GM10248 (cell line): ENCODE measurements around the gene LSM3.

Source experiments
- CTCF ChIA-PET: fragments of 300-600 bp; sonication (Branson Sonifier 250); formaldehyde crosslinking; extraction: SDS; loops from one replicate; lab custom pipeline; 2021; ENCODE audit warnings: antibody characterized with exemption; lab: Yijun Ruan, JAX
- POLR2A ChIA-PET: fragments of 350-650 bp; sonication (Branson Sonifier 250); formaldehyde crosslinking; extraction: SDS; loops from one replicate; lab custom pipeline; 2020; ENCODE audit warnings: antibody characterized with exemption; lab: Yijun Ruan, JAX
- DNase-seq: peaks from one replicate; pipeline ENCODE4 v3.0.0; 2012; ENCODE audit errors: extremely low spot score
- CTCF ChIP-seq: IDR thresholded peaks from 2 replicates; pipeline ENCODE4 v1.5.1; 2012; ENCODE audit warnings: mild to moderate bottlenecking, low read depth; ENCODE audit errors: extremely low read depth, missing control alignments, control extremely low read depth

The LSM3 gene

GRCh38 chr3:14235003-14235911 lies 56.6 kb downstream of the LSM3 start:
- POLR2A ChIA-PET = interaction anchor here (0.5 kb wide), 1 partner anchor 16 kb away, joined by 3 read pairs; no protein-coding TSS in a partner anchor
- no peak for DNase-seq
- CTCF ChIA-PET = interaction anchor here (4.3 kb wide), 1 partner anchor 32 kb away, joined by 19 read pairs; no protein-coding TSS in a partner anchor
- no peak for TF ChIP-seq CTCF

- CTCF ChIA-PET = interaction anchor here (1.4 to 4.3 kb wide), 2 partner anchors 33 to 61 kb away, joined by 3 to 19 read pairs; no protein-coding TSS in a partner anchor
- no peak for DNase-seq
- TF ChIP-seq CTCF = no peak
- POLR2A ChIA-PET = interaction anchor here (0.5 kb wide), 1 partner anchor 17 kb away, joined by 3 read pairs; no protein-coding TSS in a partner anchor
These were observed 57.3 kb downstream of the LSM3 start for GRCh38 chr3:14235912-14236295.

- TF ChIP-seq CTCF = no peak
- ChIA-PET POLR2A (interaction anchor here (0.7 kb wide), 1 partner anchor 25 kb away, joined by 3 read pairs; no protein-coding TSS in a partner anchor), CTCF (interaction anchor here (1.3 to 4.3 kb wide), 3 partner anchors 12 to 60 kb away, joined by 3 to 19 read pairs (median 5); no protein-coding TSS in a partner anchor)
- no peak for DNase-seq
These were observed 58.3 kb downstream of the LSM3 start for GRCh38 chr3:14236902-14237301.

GRCh38 chr3:14237457-14237856 lies 58.8 kb downstream of the LSM3 start:
- POLR2A ChIA-PET = interaction anchor here (0.7 kb wide), 1 partner anchor 25 kb away, joined by 3 read pairs; no protein-coding TSS in a partner anchor
- CTCF ChIA-PET = interaction anchor here (1.3 to 4.3 kb wide), 2 partner anchors 12 to 34 kb away, joined by 5 to 19 read pairs; no protein-coding TSS in a partner anchor
- no peak for DNase-seq
- TF ChIP-seq CTCF = no peak

DNA sequence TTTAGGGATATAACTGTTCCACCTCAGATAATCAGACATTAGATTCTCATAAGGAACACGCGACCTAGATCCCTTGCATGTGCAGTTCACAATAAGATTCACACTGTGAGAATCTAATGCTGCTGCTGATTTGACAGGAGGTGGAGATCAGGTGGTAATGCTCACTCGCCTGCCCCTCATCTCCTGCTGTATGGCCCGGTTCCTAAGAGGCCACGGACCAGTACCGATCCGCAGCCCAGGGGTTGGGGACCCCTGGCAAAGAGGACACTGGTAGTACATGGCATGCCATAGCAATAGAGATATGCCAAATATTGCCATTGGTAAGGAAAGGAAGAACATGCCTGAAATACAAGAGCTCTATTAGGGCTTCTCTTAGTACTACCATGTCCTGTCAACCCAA lies 59.7 kb downstream of the LSM3 start:
- POLR2A ChIA-PET = no interaction called here
- CTCF ChIA-PET = interaction anchor here (4.3 kb wide), 1 partner anchor 35 kb away, joined by 19 read pairs; no protein-coding TSS in a partner anchor
- no peak for TF ChIP-seq CTCF
- DNase-seq = no peak

- CTCF ChIA-PET = interaction anchor here (4.3 kb wide), 1 partner anchor 36 kb away, joined by 19 read pairs; no protein-coding TSS in a partner anchor
- no peak for TF ChIP-seq CTCF
- POLR2A ChIA-PET = no interaction called here
- no peak for DNase-seq
These were observed 60.3 kb downstream of the LSM3 start for GRCh38 chr3:14238930-14239329.
